DLD1 (cell line): ENCODE data around the gene PTPN22.

ENCODE experiments used
- in situ Hi-C: cut with HindIII; loops from 2 replicates; pipeline ENCODE4 v1.10.0; 2017; ENCODE audit warnings: low sequenced_read_pairs

The PTPN22 gene

GRCh38 chr1:113890816-113891215, 19.3 kb upstream of the PTPN22 start:
- in situ Hi-C loops, result no loop called here

DNA sequence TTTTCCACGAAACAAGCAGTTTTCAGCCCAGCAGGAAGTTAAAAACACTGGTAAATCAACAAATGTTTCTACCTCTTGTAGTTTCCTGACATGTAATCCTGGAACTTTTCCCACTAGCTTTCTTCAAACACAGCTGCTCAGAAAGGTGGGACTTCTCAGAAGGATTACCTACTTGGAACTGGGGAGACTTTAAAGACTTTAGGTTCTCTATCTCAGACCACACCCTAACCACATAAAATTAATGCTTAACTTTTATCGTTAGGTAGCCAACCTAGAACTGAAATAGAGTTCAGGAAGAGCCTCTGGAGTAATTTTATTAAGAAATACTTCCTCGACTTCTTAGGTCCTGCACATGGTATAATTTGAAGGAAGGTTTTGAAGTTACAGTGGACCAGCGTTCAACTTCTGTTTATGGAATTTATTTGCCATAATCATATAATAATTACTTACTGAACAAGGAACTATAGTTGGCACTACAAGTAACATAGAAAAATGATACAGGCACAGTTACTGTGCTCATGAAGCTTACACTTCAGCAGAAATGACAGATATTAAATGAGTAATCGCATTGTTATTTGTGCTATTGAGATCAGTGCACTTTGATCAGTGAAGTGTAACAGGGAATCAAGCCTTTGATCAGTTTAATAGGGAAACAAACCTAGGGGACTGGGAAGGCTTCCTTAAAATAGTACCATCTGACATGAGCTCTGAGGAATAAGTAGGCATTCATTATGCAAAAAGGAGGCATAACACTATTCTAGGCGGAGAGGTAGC, 16.1 kb upstream of the PTPN22 start, which contains the start of gene BCL2L15:
Gene BCL2L15, minus strand, starts transcription at position 180 of the 774 bp plus-strand sequence. CDS start 206 bp downstream, outside the sequence.
- in situ Hi-C loops, result loop anchor here (5.0 kb wide), 1 partner anchor 45 kb away; no protein-coding TSS in a partner anchor

DNA sequence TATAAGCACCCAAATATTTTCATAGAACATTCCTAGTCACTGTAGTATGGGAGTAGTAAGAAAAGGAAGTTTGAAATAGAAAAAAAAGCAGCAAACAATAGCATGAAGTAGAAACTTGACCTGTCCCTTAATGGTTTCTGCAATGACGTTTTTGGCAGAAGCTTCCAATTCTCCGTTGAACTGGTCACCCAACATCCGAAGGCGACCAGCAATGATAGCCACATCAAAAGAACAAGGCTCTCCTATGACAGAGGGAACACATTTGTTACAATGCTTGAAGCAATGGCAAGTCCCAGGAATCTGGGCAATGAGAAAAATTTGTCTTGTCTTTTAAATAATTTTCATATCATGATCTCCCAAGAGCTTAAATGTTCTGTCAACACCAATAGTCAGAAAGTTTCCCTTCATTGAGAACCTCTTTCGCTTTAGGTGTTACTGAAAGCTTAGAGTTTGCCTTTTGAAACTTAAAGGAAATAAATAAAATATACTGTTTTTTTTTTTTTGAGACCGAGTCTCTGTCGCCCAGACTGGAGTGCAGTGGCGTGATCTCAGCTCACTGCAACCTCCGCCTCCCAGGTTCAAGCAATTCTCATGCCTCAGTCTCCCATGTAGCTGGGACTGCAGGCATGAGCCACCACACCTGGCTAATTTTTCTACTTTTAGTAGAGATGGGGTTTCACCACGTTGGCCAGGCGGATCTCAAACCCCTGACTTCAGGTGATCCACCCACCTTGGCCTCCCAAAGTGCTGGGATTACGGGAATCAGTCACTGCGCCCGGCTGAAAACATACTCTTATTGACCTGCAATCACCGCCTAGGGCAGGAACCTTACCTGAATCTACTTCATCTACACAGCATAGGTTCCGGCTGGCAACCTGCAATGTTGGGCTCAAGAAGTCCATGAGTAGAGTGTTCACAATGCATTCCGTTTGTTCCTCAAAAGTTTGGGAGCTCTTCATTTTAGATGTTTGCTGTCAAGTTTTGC, 15.2 kb upstream of the PTPN22 start:
- in situ Hi-C loops, result loop anchor here (5.0 kb wide), 1 partner anchor 46 kb away; no protein-coding TSS in a partner anchor

GRCh38 chr1:113881661-113882060, 10.1 kb upstream of the PTPN22 start:
- in situ Hi-C loops, result no loop called here

DNA sequence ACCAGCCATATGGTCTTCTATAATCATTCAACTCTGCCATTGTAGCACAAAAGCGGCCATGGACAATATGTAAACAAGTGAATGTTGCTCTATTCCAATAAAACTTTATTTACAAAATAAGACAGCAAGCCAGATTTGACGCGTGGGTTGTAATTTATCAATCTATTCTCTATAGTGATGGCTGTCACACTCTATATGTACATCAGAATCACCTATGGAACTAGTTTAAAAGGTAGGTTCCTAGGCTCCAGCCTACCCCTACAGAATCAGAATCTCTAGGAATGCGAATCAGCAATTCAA, 8.2 kb upstream of the PTPN22 start:
- in situ Hi-C loops, result no loop called here

GRCh38 chr1:113876176-113876575, 4.7 kb upstream of the PTPN22 start:
- in situ Hi-C loops, result no loop called here

DNA sequence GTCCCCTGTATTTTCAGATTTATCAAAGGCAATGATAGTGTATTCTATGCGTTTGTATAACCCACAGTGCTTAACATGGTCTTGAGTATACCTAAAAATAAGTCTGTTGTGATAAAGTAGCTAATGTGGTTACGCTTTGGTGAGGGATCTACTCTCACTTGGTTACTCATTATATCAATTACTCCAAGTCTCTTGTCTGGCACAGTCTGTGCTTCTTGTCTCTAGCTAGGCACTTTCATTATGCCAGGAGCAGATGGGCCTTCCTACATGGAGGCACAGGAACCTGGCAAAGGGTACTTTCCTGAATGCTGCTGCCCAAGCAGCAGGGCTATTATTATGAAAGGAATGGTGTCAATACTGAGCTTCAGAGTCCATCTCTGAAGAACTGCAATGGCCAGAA, 4.2 kb upstream of the PTPN22 start:
- in situ Hi-C loops, result no loop called here

GRCh38 chr1:113874012-113874879, 2.7 kb upstream of the PTPN22 start:
- in situ Hi-C loops, result no loop called here

DNA sequence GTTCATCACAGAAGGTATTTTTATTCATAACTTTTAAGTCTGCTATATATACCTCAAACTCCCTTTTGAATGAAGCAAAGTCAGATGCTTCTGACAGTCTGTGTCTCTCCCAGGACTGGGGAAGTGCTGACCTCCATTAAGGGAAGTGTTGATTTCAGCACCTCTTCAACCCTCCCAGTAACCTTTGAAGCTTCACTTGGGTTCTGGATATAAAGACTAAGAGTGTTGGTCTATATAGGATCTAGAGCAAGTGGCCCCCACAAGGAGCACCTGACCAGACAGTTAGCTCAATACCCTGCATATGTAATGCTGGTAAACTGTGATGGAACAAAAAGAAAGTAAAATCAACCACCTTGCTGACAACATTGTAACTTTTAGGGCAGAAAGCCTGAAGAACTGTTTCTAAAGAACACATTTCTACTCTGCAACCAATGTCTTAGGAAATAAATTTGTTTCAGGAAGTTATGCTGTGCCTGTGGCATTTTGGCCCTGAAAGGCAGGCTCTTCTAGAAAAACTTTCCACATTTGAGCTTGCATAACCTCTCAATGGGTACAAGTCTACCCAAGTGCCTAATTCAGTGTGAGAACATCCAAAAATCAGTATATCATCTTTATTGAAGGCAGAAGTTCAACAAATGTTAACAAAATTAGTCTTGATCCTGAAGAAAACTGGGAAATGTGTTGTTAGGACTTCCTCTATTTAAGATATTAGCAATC, 865 bp upstream of the PTPN22 start:
- in situ Hi-C loops, result no loop called here

GRCh38 chr1:113870778-113871177, 734 bp downstream of the PTPN22 start:
- in situ Hi-C loops, result no loop called here

DNA sequence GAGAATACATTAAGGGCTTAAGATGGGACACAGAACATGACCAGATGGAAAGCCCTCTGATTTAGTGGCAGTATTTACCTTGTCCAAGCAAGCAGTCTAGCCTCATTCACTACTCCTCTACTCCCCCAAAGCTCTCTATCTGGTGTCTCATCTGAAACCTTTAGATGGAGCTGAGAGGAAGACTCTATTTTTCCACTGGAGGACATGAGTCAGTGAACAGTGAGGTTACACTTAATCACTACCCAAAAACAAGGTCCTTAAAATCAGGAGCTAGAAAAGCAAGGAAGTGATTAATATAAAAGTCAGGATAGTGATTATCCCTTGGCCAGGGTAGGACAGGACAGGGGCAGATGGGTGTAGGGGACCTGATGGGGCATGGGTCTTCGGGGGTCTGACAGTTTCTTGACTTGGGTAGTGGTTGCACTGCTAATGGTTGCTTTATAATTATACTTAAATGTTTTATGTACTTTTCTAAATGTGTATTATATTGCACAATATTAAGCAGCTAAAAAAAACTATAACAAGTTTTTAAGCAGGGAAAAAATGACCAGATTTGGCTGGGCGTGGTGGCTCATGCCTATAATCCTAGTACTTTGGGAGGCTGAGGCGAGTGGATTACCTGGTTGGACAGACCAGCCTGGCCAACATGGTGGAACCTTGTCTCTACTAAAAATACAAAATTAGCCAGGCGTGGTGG, 3.0 kb downstream of the PTPN22 start:
- in situ Hi-C loops, result no loop called here

GRCh38 chr1:113861641-113862040, 9.9 kb downstream of the PTPN22 start:
- in situ Hi-C loops, result no loop called here

DNA sequence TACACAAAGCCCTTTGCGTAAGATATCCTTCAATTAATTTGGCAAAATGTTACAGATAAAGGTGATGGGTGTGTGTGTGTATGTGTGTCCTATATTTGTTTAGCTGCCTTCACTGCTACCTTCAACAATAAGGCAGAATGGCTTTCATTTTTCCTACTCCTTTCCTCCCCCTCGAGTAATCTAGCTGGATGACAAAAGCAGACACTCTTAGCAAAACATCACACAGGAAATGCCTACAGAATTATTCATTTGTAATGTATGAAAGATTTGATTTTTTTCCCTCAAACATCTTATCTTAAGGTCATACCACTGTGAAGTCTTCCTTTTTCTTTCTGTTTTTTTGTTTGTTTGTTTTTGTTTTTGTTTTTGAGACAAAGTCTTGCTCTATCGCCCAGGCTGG, 10.6 kb downstream of the PTPN22 start:
- in situ Hi-C loops, result no loop called here

- in situ Hi-C loops, result no loop called here
Measured at GRCh38 chr1:113859478-113860175, 11.9 kb downstream of the PTPN22 start.

DNA sequence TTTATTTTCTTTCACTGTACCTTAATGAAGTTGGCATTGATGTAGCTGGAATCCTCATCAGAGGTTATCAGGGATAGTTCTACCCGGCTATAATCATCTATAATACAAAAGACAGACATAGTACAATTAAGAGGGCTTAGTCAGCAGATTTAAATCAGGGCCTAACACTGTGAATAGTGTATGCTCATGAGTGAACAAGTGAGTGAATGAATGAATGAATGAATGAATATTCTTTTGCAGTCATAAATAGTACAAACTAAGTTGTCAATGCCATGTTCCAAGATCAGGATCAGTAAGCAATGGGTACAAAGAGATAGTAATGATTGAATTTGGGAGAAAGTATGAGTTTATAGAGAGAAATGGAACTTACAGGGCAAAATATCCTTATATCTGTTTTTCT, 12.5 kb downstream of the PTPN22 start:
- in situ Hi-C loops, result no loop called here

GRCh38 chr1:113858418-113858817, 13.1 kb downstream of the PTPN22 start:
- in situ Hi-C loops, result no loop called here

DNA sequence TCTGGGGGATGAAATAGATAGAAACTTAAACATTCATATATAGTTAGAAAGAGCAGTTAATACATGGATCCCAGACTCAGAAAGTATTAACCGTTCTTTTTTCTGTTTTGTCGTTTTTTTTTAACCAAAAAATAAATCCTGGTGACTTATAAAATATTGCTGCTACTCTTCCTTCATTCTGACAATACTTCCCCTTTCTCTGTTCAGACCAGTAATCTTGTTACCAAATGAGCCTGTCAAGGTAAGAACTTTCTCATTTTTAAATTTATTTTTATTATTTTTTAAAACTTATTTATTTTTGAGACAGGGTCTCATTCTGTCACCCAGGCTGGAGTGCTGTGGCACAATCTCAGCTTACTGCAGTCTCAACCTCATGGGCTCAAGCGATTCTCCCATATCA, 13.7 kb downstream of the PTPN22 start:
- in situ Hi-C loops, result no loop called here

DNA sequence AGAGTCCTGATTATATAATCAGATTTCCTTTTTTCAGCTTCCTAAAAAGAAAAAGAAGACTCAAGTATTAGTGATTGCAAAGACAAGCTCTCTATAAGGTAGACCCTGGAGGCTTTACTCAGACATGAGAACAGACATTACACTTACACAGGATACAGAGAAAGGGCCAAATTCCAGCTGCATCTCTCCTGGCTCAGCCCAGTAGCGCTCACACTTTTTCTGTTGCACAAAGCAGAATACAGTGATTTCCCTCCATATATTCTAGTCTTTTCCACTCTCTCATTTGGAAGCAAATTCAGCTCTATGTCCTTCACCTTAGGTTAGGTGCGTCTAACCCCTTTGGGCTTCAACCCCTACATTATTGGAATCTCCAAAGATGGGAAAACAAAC, 15.1 kb downstream of the PTPN22 start:
- in situ Hi-C loops, result no loop called here
